GM12891 (cell line): ENCODE measurements around the gene C1GALT1.

ENCODE experiments used
- DNase-seq: peaks from one replicate; pipeline ENCODE4 v3.0.0; 2011; ENCODE audit warnings: low spot score; ENCODE audit not compliant: insufficient read length
- FAIRE-seq: peaks from 2 replicates; lab custom pipeline; 2011; peaks lifted over from hg19 to GRCh38; lab: Jason Lieb, UNC
- PAX5 ChIP-seq: IDR thresholded peaks from 2 replicates; pipeline ENCODE4 v1.6.1; 2011; ENCODE audit warnings: low read length, moderate library complexity, mild to moderate bottlenecking; ENCODE audit not compliant: insufficient read depth, severe bottlenecking
- POLR2A ChIP-seq: IDR thresholded peaks from 2 replicates; pipeline ENCODE4 v1.6.1; 2011; ENCODE audit warnings: low read depth, low read length, control low read depth
- POLR2AphosphoS5 ChIP-seq: IDR thresholded peaks from 2 replicates; pipeline ENCODE4 v1.6.1; 2011; ENCODE audit warnings: low read depth, low read length, control low read depth
- POU2F2 ChIP-seq: IDR thresholded peaks from 2 replicates; pipeline ENCODE4 v1.6.1; 2011; ENCODE audit warnings: low read depth, mild to moderate bottlenecking, control low read depth, low read length, moderate library complexity
- SPI1 ChIP-seq: IDR thresholded peaks from 2 replicates; pipeline ENCODE4 v1.6.1; 2011; ENCODE audit warnings: low read depth, low read length, control low read depth
- TAF1 ChIP-seq: IDR thresholded peaks from 2 replicates; pipeline ENCODE4 v1.6.1; 2011; ENCODE audit warnings: low read depth, low read length, control low read depth

Gene C1GALT1

DNA sequence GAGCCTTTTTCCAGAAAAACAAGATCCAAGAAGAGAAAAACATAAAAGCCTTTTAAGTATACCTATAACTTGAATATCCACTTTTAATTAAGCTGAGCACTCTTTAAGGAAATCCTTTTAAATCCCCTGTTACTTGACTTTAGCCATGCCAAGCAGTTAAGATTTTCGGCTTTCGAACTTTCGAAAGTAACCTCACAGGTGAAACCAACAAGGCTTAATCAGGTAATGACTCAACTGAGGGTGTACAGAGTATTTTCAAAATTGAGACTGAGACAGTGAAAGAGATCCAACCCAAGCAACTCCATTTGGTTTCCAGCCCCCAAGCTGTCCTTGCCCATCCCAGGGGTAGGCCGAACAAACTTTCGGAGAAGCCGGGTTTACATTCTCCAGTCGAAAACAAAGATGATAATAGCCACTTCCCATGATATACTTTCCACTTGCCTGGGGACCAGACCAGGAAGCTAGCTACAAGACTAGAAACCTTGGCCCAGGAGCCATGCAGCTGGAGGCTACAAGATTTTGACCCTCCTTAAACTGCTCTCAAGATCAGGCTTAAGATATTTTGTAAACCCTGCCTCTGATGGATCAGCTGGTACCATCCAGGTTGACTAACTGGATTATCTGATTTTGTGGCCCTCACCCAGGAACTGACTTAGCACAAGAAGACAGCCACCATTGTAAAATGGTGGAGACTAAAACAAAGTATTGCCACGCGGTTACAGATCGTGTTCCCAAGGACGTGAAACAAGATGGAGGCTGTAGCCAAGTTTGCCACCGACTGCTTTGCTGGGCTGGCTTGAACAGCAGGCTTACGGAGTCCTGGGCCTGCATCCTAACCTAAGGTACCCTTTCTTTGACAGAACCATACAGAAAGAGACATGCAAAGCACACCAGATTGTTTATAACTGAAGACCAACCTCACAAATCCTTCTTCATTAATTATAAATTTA is 32.3 kb downstream of the C1GALT1 start:
- TF ChIP-seq POLR2AphosphoS5 (no peak), TAF1 (no peak), PAX5 (no peak), POU2F2 (no peak), POLR2A (no peak), SPI1 (no peak)
- FAIRE-seq = no peak
- DNase-seq = no peak

DNA sequence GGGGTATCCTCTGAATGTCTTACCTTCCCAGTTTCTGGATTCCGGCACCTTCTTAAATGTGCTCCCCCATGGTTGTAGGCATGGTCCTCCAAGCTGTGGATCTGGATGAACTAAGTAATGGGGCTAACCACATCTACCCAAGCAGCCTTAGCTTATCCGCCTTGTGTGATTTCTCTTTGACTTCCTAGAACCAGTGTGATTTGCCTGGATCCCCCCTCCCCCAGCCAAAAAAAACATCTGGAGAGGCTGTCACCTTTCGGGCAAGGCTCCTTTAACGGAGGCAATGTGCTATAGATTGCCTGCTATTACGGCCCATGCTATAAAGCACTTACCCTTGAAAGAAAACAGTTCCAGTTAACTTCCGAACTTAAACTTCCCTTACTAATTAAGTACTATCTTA is 33.9 kb downstream of the C1GALT1 start:
- TF ChIP-seq TAF1 (no peak), POU2F2 (no peak), POLR2AphosphoS5 (no peak), POLR2A (no peak), PAX5 (no peak), SPI1 (no peak)
- FAIRE-seq (no peak), DNase-seq (no peak)

DNA sequence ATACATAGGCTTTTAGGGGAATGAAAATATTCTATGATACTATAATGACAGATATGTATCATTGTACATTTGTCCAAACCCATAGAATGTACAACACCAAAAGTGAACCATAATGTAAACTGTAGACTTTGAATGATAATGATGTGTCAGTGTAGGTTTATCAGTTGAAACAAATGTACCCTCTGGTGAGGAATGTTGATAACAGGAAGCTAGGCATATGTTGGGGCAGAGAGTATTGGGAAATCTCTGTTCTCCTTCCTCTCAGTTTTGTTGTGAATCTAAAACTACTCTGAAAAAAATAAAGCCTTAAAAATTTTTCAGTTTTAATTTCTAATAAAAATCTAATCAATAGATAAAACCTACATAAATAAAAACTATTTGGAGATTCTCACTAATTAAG is 36.9 kb downstream of the C1GALT1 start:
- DNase-seq (no peak), FAIRE-seq (no peak)
- TF ChIP-seq POLR2AphosphoS5 (no peak), POU2F2 (no peak), POLR2A (no peak), PAX5 (no peak), TAF1 (no peak), SPI1 (no peak)

- DNase-seq (no peak), FAIRE-seq (no peak)
- TF ChIP-seq SPI1 (no peak), POLR2A (no peak), POLR2AphosphoS5 (no peak), POU2F2 (no peak), TAF1 (no peak), PAX5 (no peak)
Measured at GRCh38 chr7:7220821-7221220, 38.5 kb downstream of the C1GALT1 start.

DNA sequence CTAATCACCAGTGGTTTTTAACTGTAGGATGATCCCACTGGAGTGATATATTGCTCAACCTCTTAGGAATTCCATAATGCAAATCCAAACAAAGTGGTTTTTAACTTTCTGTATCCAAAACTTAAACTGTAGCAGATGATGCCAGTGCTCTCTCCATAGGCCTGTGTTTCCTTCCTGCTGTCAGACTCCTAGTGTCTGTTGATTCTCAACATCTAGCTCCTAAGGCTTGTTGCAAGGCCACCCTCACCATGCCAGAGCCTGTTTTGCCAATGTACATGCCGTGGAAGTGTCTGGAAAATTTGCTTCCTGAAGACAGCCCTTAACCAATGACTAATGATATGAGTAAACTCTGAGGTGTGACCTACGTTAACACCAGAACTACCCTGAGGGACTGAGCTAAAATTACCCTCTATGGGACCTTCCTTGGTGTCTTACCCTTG is 39.3 kb downstream of the C1GALT1 start:
- no peak for DNase-seq
- TF ChIP-seq TAF1 = no peak
- TF ChIP-seq POLR2A = no peak
- no peak for TF ChIP-seq SPI1
- no peak for TF ChIP-seq POU2F2
- no peak for TF ChIP-seq POLR2AphosphoS5
- TF ChIP-seq PAX5 = no peak
- no peak for FAIRE-seq

- DNase-seq (no peak), FAIRE-seq (no peak)
- no peak for TF ChIP-seq SPI1
- no peak for TF ChIP-seq PAX5
- no peak for TF ChIP-seq POLR2AphosphoS5
- no peak for TF ChIP-seq POU2F2
- no peak for TF ChIP-seq TAF1
- no peak for TF ChIP-seq POLR2A
Measured at GRCh38 chr7:7223250-7223649, 40.9 kb downstream of the C1GALT1 start.

DNA sequence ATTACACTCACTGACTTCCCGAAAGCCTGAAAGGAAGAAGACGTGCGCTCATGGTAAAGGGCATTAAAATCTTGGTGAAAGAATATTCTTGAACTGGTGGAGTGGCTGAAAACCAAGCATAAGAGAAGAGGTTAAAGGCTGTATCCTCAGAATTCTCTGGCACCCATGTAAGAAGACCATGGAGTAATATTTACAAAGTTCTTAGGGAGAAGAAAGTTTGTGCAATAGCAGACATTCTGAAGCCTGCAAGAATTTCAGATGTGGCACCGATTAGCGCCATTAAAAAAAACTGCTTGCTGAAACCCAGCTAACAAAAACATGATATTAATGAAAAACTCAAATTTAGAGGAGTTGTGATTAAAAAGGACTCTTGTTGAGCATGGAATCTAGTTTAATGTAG is 44.1 kb downstream of the C1GALT1 start:
- FAIRE-seq = no peak

GRCh38 chr7:7228472-7228871 is 46.1 kb downstream of the C1GALT1 start:
- DNase-seq = no peak
- FAIRE-seq = no peak
- no peak for TF ChIP-seq TAF1
- no peak for TF ChIP-seq SPI1
- no peak for TF ChIP-seq PAX5
- no peak for TF ChIP-seq POLR2A
- TF ChIP-seq POU2F2 = no peak
- TF ChIP-seq POLR2AphosphoS5 = no peak

More for the DNA sequence above, 44.1 kb downstream of the C1GALT1 start:
- TF ChIP-seq PAX5 (no peak), SPI1 (no peak), TAF1 (no peak), POU2F2 (no peak), POLR2AphosphoS5 (no peak), POLR2A (no peak)
- no peak for DNase-seq

GRCh38 chr7:7228967-7229366 is 46.6 kb downstream of the C1GALT1 start:
- DNase-seq (no peak), FAIRE-seq (no peak)
- TF ChIP-seq POLR2A (no peak), TAF1 (no peak), POLR2AphosphoS5 (no peak), POU2F2 (no peak), PAX5 (no peak), SPI1 (no peak)

- DNase-seq (no peak), FAIRE-seq (no peak)
- TF ChIP-seq POLR2A = no peak
- no peak for TF ChIP-seq SPI1
- TF ChIP-seq POU2F2 = no peak
- TF ChIP-seq PAX5 = no peak
- TF ChIP-seq TAF1 = no peak
Measured at GRCh38 chr7:7231000-7231399, 48.7 kb downstream of the C1GALT1 start.
